Heart left ventricle (tissue), 13 donors: ENCODE results near the gene MTMR2.

Source experiments
- CTCF ChIP-seq, 12 donors: fragments of 200-600 bp; sonication (generic) in 4 of 12; IDR thresholded peaks; one replicate each; pipeline versions ENCODE4 v1.5.0 to v1.8.0; 2018 to 2022; ENCODE audit warnings: antibody characterized with exemption in 12 of 12, mild to moderate bottlenecking in 5 of 12
- POLR2A ChIP-seq, 2 donors: fragments of 450-650 bp; IDR thresholded peaks; one replicate each; pipeline ENCODE4 v1.6.1; 2017; ENCODE audit warnings: antibody characterized with exemption in 2 of 2, mild to moderate bottlenecking in 2 of 2, moderate library complexity in 2 of 2
- donor health status: ischemic (EF 13 %, LVEDD 7.1; RV severe dilation, severe dysfunction).
- donor health status: DM: no; HTN: yes; CAD: no.
- donor health status: DM: no; HTN: no; CAD: no.
- donor health status: ischemic (EF 25% LVEDD 6.9; RV normal size, moderate dysfunction).
- donor health status: ischemic (EF 25% LVEDD 5.7; RV mildly dilated, moderate dysfunction).
- donor health status: ischemic (EF 35%, LVEDD 5.7; RV mildly dilated, moderate dysfunction).
- donor health status: nonischemic (EF 11% LVEDD 7.7; RV severe dilation, severe dysfunction).
- donor health status: DM: yes; HTN: yes; CAD: no.
- donor health status: PGD.
- donor health status: ischemic (EF 29% LVEDD 5.4; RV normal size, mild dysfunction).
- donor health status: nonischemic (EF 23%, LVEDD 6.1; RV moderate dilation, normal function).

DNA sequence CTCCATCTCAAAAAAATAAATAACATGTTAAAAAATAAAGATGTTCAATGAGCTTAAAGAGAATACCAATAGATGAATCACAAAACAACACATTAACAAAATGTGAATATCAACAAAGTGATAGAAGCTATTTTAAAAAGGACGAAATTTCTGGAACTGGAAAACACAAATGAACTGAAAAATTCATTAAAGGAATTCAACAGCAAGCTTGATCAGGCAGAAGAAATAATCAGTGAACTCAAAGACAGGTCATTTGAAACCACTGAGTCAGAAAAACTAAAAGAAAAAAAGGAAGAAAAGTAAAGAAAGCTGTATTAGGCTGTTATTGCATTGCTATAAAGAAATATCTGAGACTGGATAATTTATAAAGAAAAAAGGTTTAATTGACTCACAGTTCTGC, 7.0 kb upstream of the MTMR2 start:
- no peak for TF ChIP-seq POLR2A (IDR thresholded peaks at IDR 0.05)
- TF ChIP-seq CTCF (IDR thresholded peaks at IDR 0.05) = no peak
